Hematopoietic multipotent progenitor cell treated with erythropoietin and hydrocortisone succinate and interleukin-3 and kit ligand, for 17 days (in vitro differentiated cells): ENCODE results near the gene SUFU.
A peak's percentile ranks its signal among the peaks of the same experiment; 100 is the strongest.

Experiments used
- DNase-seq: peaks from one replicate; pipeline ENCODE4 v3.0.0-alpha.2; 2015; ENCODE audit warnings: low spot score

Gene SUFU

GRCh38 chr10:102597131-102597991 is 93.6 kb downstream of the SUFU start:
- DNase-seq = no peak

GRCh38 chr10:102598243-102598642 is 94.5 kb downstream of the SUFU start:
- DNase-seq = no peak

GRCh38 chr10:102599565-102600327 is 96.0 kb downstream of the SUFU start:
- peak; percentile 20 for DNase-seq

GRCh38 chr10:102600816-102601215 is 97.0 kb downstream of the SUFU start:
- no peak for DNase-seq

- DNase-seq = no peak
Measured at GRCh38 chr10:102601639-102602038, 97.9 kb downstream of the SUFU start.

GRCh38 chr10:102602272-102603045 is 98.7 kb downstream of the SUFU start:
- DNase-seq = no peak

GRCh38 chr10:102603946-102604345 is 100.2 kb downstream of the SUFU start:
- no peak for DNase-seq

GRCh38 chr10:102604439-102604841 is 100.7 kb downstream of the SUFU start:
- DNase-seq = no peak

GRCh38 chr10:102605712-102606111 is 101.9 kb downstream of the SUFU start:
- DNase-seq = no peak

- no peak for DNase-seq
Measured at GRCh38 chr10:102608487-102608886, 104.7 kb downstream of the SUFU start.

GRCh38 chr10:102610441-102610887 is 106.7 kb downstream of the SUFU start:
- no peak for DNase-seq

- DNase-seq = no peak
Measured at GRCh38 chr10:102611514-102612087, 107.8 kb downstream of the SUFU start.

GRCh38 chr10:102612964-102613275 is 109.1 kb downstream of the SUFU start:
- DNase-seq = no peak

GRCh38 chr10:102613286-102613685 is 109.5 kb downstream of the SUFU start:
- no peak for DNase-seq

- no peak for DNase-seq
Measured at GRCh38 chr10:102613785-102614184, 110.0 kb downstream of the SUFU start.

GRCh38 chr10:102614888-102615287 is 111.1 kb downstream of the SUFU start:
- DNase-seq = no peak

- DNase-seq = no peak
Measured at GRCh38 chr10:102615361-102615760, 111.6 kb downstream of the SUFU start.

GRCh38 chr10:102616066-102616770 is 112.4 kb downstream of the SUFU start:
- no peak for DNase-seq

GRCh38 chr10:102617041-102617440 is 113.3 kb downstream of the SUFU start:
- DNase-seq = no peak

- no peak for DNase-seq
Measured at GRCh38 chr10:102617816-102618215, 114.0 kb downstream of the SUFU start.

GRCh38 chr10:102619281-102619981 is 115.7 kb downstream of the SUFU start:
- DNase-seq = no peak
